Body of pancreas (tissue), 4 donors: ENCODE measurements around the gene GNPTG. TPM values are rescaled to one million over a fixed set of nuclear protein-coding genes. Genes with fewer than 3 reads are reported as not detected.
A peak's percentile ranks its signal among the peaks of the same experiment; 100 is the strongest.

Experiments used
- ATAC-seq: fragments of 150-250 bp; one replicate; pipeline ENCODE4 v1.9.1; 2016
- DNase-seq, 4 donors: peaks; one replicate each; pipeline ENCODE4 v3.0.0-alpha.2; 2019
- H3K27ac ChIP-seq, 4 donors: fragments of 200-600 bp; sonication (generic); 1 replicate in 3 of 4; 2 replicates in 1 of 4; pipeline versions ENCODE4 v1.5.1 to v1.6.1; 2016 to 2019; ENCODE audit warnings: mild to moderate bottlenecking in 1 of 4, mixed read lengths in 1 of 4, moderate library complexity in 1 of 4
- H3K27me3 ChIP-seq, 2 donors: fragments of 200-600 bp; sonication (generic); one replicate each; pipeline ENCODE4 v1.6.0; 2016; ENCODE audit warnings: mild to moderate bottlenecking in 1 of 2
- H3K36me3 ChIP-seq, 2 donors: fragments of 200-600 bp; sonication (generic); replicated peaks in 1 of 2; 2 replicates each; pipeline ENCODE4 v1.5.1; 2016; ENCODE audit warnings: low read depth in 2 of 2; ENCODE audit not compliant: insufficient read depth in 1 of 2
- H3K4me1 ChIP-seq: fragments of 200-600 bp; sonication (generic); one replicate; pipeline ENCODE4 v1.6.0; 2016
- H3K4me3 ChIP-seq, 2 donors: fragments of 200-600 bp; sonication (generic); 1 replicate in 1 of 2; 2 replicates in 1 of 2; pipeline ENCODE4 v1.5.1; 2016 to 2019
- H3K9me3 ChIP-seq, 3 donors: fragments of 200-600 bp; sonication (generic); 1 replicate in 2 of 3; 2 replicates in 1 of 3; pipeline ENCODE4 v1.5.1; 2016
- POLR2A ChIP-seq, 3 donors: fragments of 450-650 bp; IDR thresholded peaks; one replicate each; pipeline ENCODE4 v1.6.1; 2016; ENCODE audit warnings: antibody characterized with exemption in 3 of 3, mild to moderate bottlenecking in 2 of 3
- WGBS, 2 donors: methylation state at CpG; one replicate each; pipeline ENCODE4 v1.1.5; 2017; 5-methylcytosine and 5-hydroxymethylcytosine counted together
- intact Hi-C: fragments of 100-400 bp; cut with DNase I; formaldehyde crosslinking; loops from one replicate; pipeline ENCODE4 v1.15.1; 2023
- total RNA-seq, 2 donors: library from RNA; depleted of rRNA; stranded (reverse); fragments of >200 nt; gene quantifications; one replicate each; pipeline ENCODE4 v1.1.0, GENCODE V29; 2016
- TF ChIP-seq, protein P1 (sequence below), 7 experiments: fragments of 450-650 bp in 4 of 7; fragments of 200-600 bp in 3 of 7; sonication (generic) in 3 of 7; IDR thresholded peaks; one replicate each; pipeline ENCODE4 v1.5.1; 2016 to 2019; ENCODE audit warnings: antibody characterized with exemption in 7 of 7

The GNPTG gene
- total RNA-seq, 2 donors from 2014 or later: 38.1 to 98.2 TPM

DNA sequence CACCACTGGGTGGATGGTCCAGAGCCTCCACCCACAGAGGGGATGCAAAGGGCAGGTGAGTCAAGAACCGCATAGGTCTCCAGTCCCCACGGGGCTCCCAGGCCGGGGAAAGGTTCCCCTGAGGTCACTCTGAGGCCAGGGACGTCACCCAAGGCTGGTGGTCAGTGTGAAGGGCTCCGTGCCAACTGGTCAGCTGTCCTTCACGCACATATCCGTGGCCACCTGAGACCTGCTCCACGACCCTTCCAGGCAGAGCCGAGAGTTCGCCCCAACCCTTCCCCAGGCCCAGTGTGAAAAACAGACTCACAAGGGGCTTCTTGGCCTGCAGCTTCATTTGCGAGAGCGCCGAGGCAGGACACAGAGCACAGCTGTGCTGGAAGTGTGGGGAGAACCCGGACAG, 2.8 kb upstream of the GNPTG start:
- WGBS, 2 donors: 80 to 87% methylated on average over 7 to 14 of the region's 14 CpGs
- Histone ChIP-seq H3K9me3 (no peaks in the 10 kb centered on the region), H3K36me3 (peaks cover 3 to 5% of the 10 kb centered on the region in 2 donors), H3K27ac (no peak overlapping the region), H3K27me3 (no peaks in the 10 kb centered on the region), H3K4me1 (peaks cover 30% of the 10 kb centered on the region), H3K4me3 (no peak overlapping the region)
- intact Hi-C loops: no loop called here
- ATAC-seq (no peak), DNase-seq (no peak)
- TF ChIP-seq POLR2A (IDR thresholded peaks at IDR 0.05): no peak
- TF ChIP-seq, protein P1, sequence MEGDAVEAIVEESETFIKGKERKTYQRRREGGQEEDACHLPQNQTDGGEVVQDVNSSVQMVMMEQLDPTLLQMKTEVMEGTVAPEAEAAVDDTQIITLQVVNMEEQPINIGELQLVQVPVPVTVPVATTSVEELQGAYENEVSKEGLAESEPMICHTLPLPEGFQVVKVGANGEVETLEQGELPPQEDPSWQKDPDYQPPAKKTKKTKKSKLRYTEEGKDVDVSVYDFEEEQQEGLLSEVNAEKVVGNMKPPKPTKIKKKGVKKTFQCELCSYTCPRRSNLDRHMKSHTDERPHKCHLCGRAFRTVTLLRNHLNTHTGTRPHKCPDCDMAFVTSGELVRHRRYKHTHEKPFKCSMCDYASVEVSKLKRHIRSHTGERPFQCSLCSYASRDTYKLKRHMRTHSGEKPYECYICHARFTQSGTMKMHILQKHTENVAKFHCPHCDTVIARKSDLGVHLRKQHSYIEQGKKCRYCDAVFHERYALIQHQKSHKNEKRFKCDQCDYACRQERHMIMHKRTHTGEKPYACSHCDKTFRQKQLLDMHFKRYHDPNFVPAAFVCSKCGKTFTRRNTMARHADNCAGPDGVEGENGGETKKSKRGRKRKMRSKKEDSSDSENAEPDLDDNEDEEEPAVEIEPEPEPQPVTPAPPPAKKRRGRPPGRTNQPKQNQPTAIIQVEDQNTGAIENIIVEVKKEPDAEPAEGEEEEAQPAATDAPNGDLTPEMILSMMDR (IDR thresholded peaks at IDR 0.05): no peak

DNA sequence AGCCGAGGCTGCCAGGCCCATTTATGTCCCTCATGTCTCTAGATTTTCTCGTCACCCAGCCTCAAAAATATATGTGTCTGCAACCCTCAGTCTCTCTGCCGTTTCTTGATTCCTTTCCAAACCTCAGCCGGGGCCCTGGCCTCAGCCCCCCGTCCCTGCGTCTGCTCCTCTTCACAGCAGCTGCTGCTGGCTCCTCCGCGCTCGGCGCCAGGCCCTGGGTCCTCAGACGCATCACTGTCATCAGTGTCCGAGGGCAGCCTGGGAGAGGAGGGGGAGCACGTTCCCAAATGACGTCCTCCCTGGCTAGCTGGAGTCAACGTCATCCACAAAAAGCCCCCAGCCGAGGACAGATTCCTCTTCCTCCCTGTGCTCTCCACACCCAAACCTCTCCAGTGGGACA, 2.4 kb upstream of the GNPTG start:
- Histone ChIP-seq H3K27ac (no peak overlapping the region), H3K4me1 (peaks cover 26% of the 10 kb centered on the region), H3K27me3 (no peaks in the 10 kb centered on the region), H3K36me3 (peaks cover 3 to 5% of the 10 kb centered on the region in 2 donors), H3K9me3 (no peaks in the 10 kb centered on the region), H3K4me3 (no peak overlapping the region)
- DNase-seq: no peak
- TF ChIP-seq, protein P1 (IDR thresholded peaks at IDR 0.05): no peak
- no peak for TF ChIP-seq POLR2A (IDR thresholded peaks at IDR 0.05)
- 85 to 86% methylated on average over 14 to 16 of the region's 16 CpGs for WGBS, 2 donors
- no peak for ATAC-seq
- intact Hi-C loops: no loop called here

DNA sequence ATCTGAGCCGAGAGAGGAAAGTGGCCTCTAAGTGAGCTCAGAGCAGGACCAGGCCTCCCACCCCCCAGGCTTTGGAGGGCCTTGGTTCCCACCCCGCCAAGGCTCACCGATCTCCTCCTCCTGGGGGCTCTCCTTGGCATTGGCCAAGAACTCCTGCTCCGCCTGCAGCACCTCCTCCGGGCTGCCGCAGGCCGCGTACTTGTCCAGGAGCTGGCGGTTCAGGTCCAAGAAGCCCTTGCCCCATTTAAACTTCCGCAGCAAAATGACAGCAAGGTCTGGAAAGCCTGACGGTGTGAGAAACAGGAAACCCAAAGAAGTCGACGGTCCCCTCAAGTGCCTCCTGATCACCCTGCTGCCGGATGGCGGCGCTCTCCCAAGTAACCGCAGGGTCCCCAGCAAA, 1.8 kb upstream of the GNPTG start:
- Histone ChIP-seq H3K27me3 (no peaks in the 10 kb centered on the region), H3K4me1 (peaks cover 26% of the 10 kb centered on the region), H3K27ac (no peak overlapping the region), H3K4me3 (no peak overlapping the region), H3K36me3 (peaks cover 3 to 5% of the 10 kb centered on the region in 2 donors), H3K9me3 (no peaks in the 10 kb centered on the region)
- WGBS, 2 donors: 94 to 97% methylated on average over 16 of the region's 17 CpGs
- TF ChIP-seq POLR2A (IDR thresholded peaks at IDR 0.05): no peak
- TF ChIP-seq, protein P1 (IDR thresholded peaks at IDR 0.05): no peak
- ATAC-seq (no peak), DNase-seq (no peak)
- intact Hi-C loops: no loop called here

DNA sequence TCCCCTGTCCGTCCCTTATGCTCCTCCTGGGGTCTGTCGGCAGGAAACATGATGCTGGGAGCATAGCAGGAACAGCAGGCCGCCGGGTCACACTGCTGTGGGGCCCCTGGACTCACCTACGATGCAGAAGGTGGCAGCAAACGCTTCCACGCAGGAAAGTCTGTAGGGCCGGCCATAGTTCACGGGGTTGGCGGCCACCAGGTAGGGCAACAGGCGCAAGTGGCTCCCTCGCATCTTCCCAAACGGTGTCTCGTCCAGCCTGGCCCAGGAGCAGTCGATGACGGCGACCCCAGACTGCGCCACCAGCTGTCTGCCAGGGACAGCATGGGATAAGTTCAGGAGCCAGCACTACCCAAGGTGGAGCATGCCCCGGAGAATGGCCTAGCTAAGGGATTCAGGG, 1.0 kb upstream of the GNPTG start:
- Histone ChIP-seq H3K27ac (no peak overlapping the region), H3K4me1 (peaks cover 31% of the 10 kb centered on the region), H3K27me3 (no peaks in the 10 kb centered on the region), H3K9me3 (no peaks in the 10 kb centered on the region), H3K4me3 (no peak overlapping the region), H3K36me3 (peaks cover 3 to 5% of the 10 kb centered on the region in 2 donors)
- intact Hi-C loops: no loop called here
- WGBS, 2 donors: 55 to 65% methylated on average over 14 to 19 of the region's 19 CpGs
- TF ChIP-seq, protein P1 (IDR thresholded peaks at IDR 0.05): no peak
- no peak for TF ChIP-seq POLR2A (IDR thresholded peaks at IDR 0.05)
- ATAC-seq (no peak), DNase-seq (no peak)

DNA sequence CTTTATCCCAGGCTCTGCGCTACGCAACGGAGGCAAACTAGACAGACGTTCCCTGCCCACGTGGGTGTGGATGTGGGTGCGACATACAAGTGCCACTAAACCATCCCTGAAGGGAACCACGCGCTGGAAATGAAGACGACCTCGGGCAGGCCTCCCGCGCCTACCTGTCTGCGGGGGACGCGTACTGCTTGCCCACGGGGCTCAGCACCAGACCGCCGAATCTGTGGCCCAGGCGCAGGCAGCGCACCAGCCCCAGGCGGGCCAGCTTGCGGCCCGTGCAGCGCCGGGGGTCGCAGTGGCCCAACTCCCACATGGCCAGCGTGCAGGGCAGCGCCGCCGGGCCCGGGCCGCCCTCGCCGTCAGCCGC, 533 bp upstream of the GNPTG start:
- WGBS, 2 donors: 0% methylated on average over 31 of the region's 35 CpGs; no CpG with 5 or more reads in 1 of the 2 donors
- H3K36me3 ChIP-seq: peaks cover 3 to 5% of the 10 kb centered on the region in 2 donors
- ATAC-seq: peak; percentile 3
- peak overlapping the region in 2 of 4 donors; percentile 63 to 71 for H3K27ac ChIP-seq
- no peaks in the 10 kb centered on the region for H3K9me3 ChIP-seq
- peak overlapping the region; percentile 89 to 93 for H3K4me3 ChIP-seq
- TF ChIP-seq, protein P1 (IDR thresholded peaks at IDR 0.05): no peak
- TF ChIP-seq POLR2A (IDR thresholded peaks at IDR 0.05): no peak
- H3K4me1 ChIP-seq: peaks cover 36% of the 10 kb centered on the region
- no peak for DNase-seq
- intact Hi-C loops: no loop called here
- no peaks in the 10 kb centered on the region for H3K27me3 ChIP-seq
